CD14-positive monocyte (primary cell): ENCODE measurements around the gene EIF4H. TPM values are rescaled to one million over a fixed set of nuclear protein-coding genes. Genes with fewer than 3 reads are reported as not detected.
A peak's percentile ranks its signal among the peaks of the same experiment; 100 is the strongest.
"Not testable (repeated sequence)": the region's sequence is repeated elsewhere in the genome, so short reads cannot be mapped to it uniquely, and the experiment has no call there.

Experiments
- DNase-seq, 3 donors: peaks; one replicate each; pipeline ENCODE4 v3.0.0-alpha.2; 2011 to 2022
- H2AFZ ChIP-seq: 2 replicates; pipeline ENCODE4 v1.6.0; 2012; ENCODE audit warnings: mild to moderate bottlenecking, low read depth, low read length, inconsistent platforms; ENCODE audit not compliant: insufficient read depth, poor library complexity, severe bottlenecking
- H3K27ac ChIP-seq, 2 donors: 1 replicate in 1 of 2; 2 replicates in 1 of 2; pipeline ENCODE4 v1.5.1; 2012 to 2013; ENCODE audit warnings: low read length in 2 of 2, control low read depth in 1 of 2, inconsistent platforms in 1 of 2, low read depth in 1 of 2, mild to moderate bottlenecking in 1 of 2
- H3K27me3 ChIP-seq, 2 donors: one replicate each; pipeline versions ENCODE4 v1.6.0 to v1.6.1; 2011 to 2013; ENCODE audit warnings: low read length in 2 of 2; ENCODE audit not compliant: control insufficient read depth in 2 of 2, insufficient read depth in 2 of 2
- H3K36me3 ChIP-seq, 2 donors: replicated peaks in 1 of 2; 1 replicate in 1 of 2; 2 replicates in 1 of 2; pipeline versions ENCODE4 v1.5.1 to v1.6.1; 2012 to 2013; ENCODE audit warnings: low read length in 2 of 2, control low read depth in 1 of 2, inconsistent platforms in 1 of 2, mild to moderate bottlenecking in 1 of 2; ENCODE audit not compliant: insufficient read depth in 2 of 2, control insufficient read depth in 1 of 2
- H3K4me1 ChIP-seq, 2 donors: 1 replicate in 1 of 2; 2 replicates in 1 of 2; pipeline versions ENCODE4 v1.5.1 to v1.6.1; 2012 to 2013; ENCODE audit warnings: low read length in 2 of 2, control low read depth in 1 of 2, inconsistent platforms in 1 of 2, mild to moderate bottlenecking in 1 of 2, moderate library complexity in 1 of 2; ENCODE audit not compliant: insufficient read depth in 2 of 2, control insufficient read depth in 1 of 2
- H3K4me2 ChIP-seq: replicated peaks from 2 replicates; pipeline ENCODE3; 2012; ENCODE audit warnings: low read length, moderate library complexity, mild to moderate bottlenecking; ENCODE audit not compliant: poor library complexity, severe bottlenecking; ENCODE audit errors: extremely low read depth
- H3K4me3 ChIP-seq, 3 experiments: fragments of 200-600 bp in 1 of 3; sonication (generic) in 1 of 3; replicated peaks in 1 of 3; 1 replicate in 2 of 3; 2 replicates in 1 of 3; pipeline ENCODE4 v1.5.1; 2011 to 2013; ENCODE audit warnings: low read length in 3 of 3, mild to moderate bottlenecking in 3 of 3, control low read depth in 2 of 3, low read depth in 2 of 3, inconsistent platforms in 1 of 3, moderate library complexity in 1 of 3
- H3K79me2 ChIP-seq: 2 replicates; pipeline ENCODE4 v1.6.0; 2012; ENCODE audit warnings: mild to moderate bottlenecking, control low read depth, inconsistent platforms, low read length, moderate library complexity; ENCODE audit not compliant: insufficient read depth
- H3K9ac ChIP-seq: 2 replicates; pipeline ENCODE4 v1.6.0; 2017; ENCODE audit warnings: low read length, mild to moderate bottlenecking; ENCODE audit not compliant: insufficient read depth, poor library complexity, severe bottlenecking
- H3K9me3 ChIP-seq, 2 donors: replicated peaks in 1 of 2; 1 replicate in 1 of 2; 2 replicates in 1 of 2; pipeline versions ENCODE4 v1.5.1 to v1.6.1; 2012 to 2013; ENCODE audit warnings: low read length in 2 of 2, control low read depth in 1 of 2; ENCODE audit not compliant: control insufficient read depth in 1 of 2, insufficient read depth in 1 of 2
- H4K20me1 ChIP-seq: 2 replicates; pipeline ENCODE4 v1.6.0; 2012; ENCODE audit warnings: mild to moderate bottlenecking, low read length, control low read depth, moderate library complexity; ENCODE audit not compliant: insufficient read depth
- H3K27ac Mint-ChIP-seq, 7 donors: one replicate each; pipeline ENCODE4 v1.8.0; 2020; ENCODE audit warnings: mild to moderate bottlenecking in 7 of 7, mixed read lengths in 7 of 7, moderate library complexity in 6 of 7, inconsistent platforms in 2 of 7
- H3K27me3 Mint-ChIP-seq, 3 donors: one replicate each; pipeline ENCODE4 v1.8.0; 2021 to 2022; ENCODE audit warnings: low read depth in 3 of 3, mild to moderate bottlenecking in 3 of 3, mixed read lengths in 3 of 3, moderate library complexity in 3 of 3, inconsistent platforms in 1 of 3
- H3K36me3 Mint-ChIP-seq, 2 donors: one replicate each; pipeline ENCODE4 v1.8.0; 2020; ENCODE audit warnings: mixed read lengths in 2 of 2, inconsistent platforms in 1 of 2, mild to moderate bottlenecking in 1 of 2
- H3K4me1 Mint-ChIP-seq: one replicate; pipeline ENCODE4 v1.8.0; 2020; ENCODE audit warnings: mild to moderate bottlenecking, mixed read lengths
- H3K4me3 Mint-ChIP-seq, 2 donors: one replicate each; pipeline ENCODE4 v1.8.0; 2020; ENCODE audit warnings: mild to moderate bottlenecking in 2 of 2, mixed read lengths in 2 of 2, moderate library complexity in 1 of 2
- H3K9me3 Mint-ChIP-seq, 7 donors: one replicate each; pipeline ENCODE4 v1.8.0; 2020 to 2022; ENCODE audit warnings: mixed read lengths in 7 of 7, mild to moderate bottlenecking in 6 of 7, moderate library complexity in 6 of 7, inconsistent platforms in 2 of 7
- CTCF ChIP-seq: fragments of 200-600 bp; IDR thresholded peaks from one replicate; pipeline ENCODE4 v1.8.0; 2022; ENCODE audit warnings: antibody characterized with exemption, mild to moderate bottlenecking
- WGBS: methylation state at CpG from one replicate; pipeline ENCODE4 v1.1.5; 2013; ENCODE audit warnings: missing lambda C conversion rate; ENCODE audit not compliant: insufficient coverage; 5-methylcytosine and 5-hydroxymethylcytosine counted together
- intact Hi-C, 2 donors: fragments of 100-400 bp; cut with micrococcal nuclease; formaldehyde crosslinking; loops; one replicate each; pipeline versions ENCODE4 v1.15.0 to v1.15.1; 2023
- polyA plus RNA-seq, 3 donors: library from polyadenylated mRNA; depleted of rRNA in 1 of 3; unstranded in 2 of 3; stranded (reverse) in 1 of 3; fragments of 300-500 nt in 2 of 3; fragments of >200 nt in 1 of 3; fragmentation: Illumina TruSeq in 2 of 3; gene quantifications; 1 replicate in 2 of 3; 2 replicates in 1 of 3; pipeline ENCODE4 v1.2.3, GENCODE V29; 2012 to 2021

The EIF4H gene
- polyA plus RNA-seq, 3 donors, result 162 to 234 (median 206) TPM

GRCh38 chr7:74165867-74166593 lies 8.1 kb upstream of the EIF4H start:
- peak overlapping the region in 1 of 7 donors; percentile 56 for H3K27ac Mint-ChIP-seq
- no peak for TF ChIP-seq CTCF
- H3K27me3 ChIP-seq, result no peaks in the 10 kb centered on the region
- peaks cover 0 to under 1% (median 0%) of the 10 kb centered on the region in 3 donors for H3K27me3 Mint-ChIP-seq
- no peaks in the 10 kb centered on the region for H3K36me3 Mint-ChIP-seq
- H4K20me1 ChIP-seq, result no peaks in the 10 kb centered on the region
- H3K4me1 Mint-ChIP-seq, result no peaks in the 10 kb centered on the region
- H2AFZ ChIP-seq, result no peak overlapping the region
- no peak overlapping the region for H3K4me3 ChIP-seq
- no peaks in the 10 kb centered on the region for H3K79me2 ChIP-seq
- no peak overlapping the region for H3K9ac ChIP-seq
- no peaks in the 10 kb centered on the region for H3K4me1 ChIP-seq
- H3K4me2 ChIP-seq, result no peak overlapping the region
- intact Hi-C loops, result no loop called here
- H3K36me3 ChIP-seq, result no peaks in the 10 kb centered on the region
- no peaks in the 10 kb centered on the region for H3K9me3 ChIP-seq
- H3K4me3 Mint-ChIP-seq, result no peak overlapping the region
- no peak overlapping the region for H3K27ac ChIP-seq
- peaks cover 0 to 6% (median 2%) of the 10 kb centered on the region in 7 donors for H3K9me3 Mint-ChIP-seq
- DNase-seq, result no peak
- WGBS, result 100% methylated on average over 3 of the region's 15 CpGs

GRCh38 chr7:74167324-74167723 lies 6.8 kb upstream of the EIF4H start:
- H3K9me3 Mint-ChIP-seq, H3K4me1 Mint-ChIP-seq, H3K4me1 ChIP-seq, H3K4me2 ChIP-seq, H3K9ac ChIP-seq, H3K27me3 ChIP-seq, H2AFZ ChIP-seq, H3K27ac ChIP-seq, H4K20me1 ChIP-seq, H3K36me3 Mint-ChIP-seq, H3K79me2 ChIP-seq, DNase-seq, H3K4me3 ChIP-seq, H3K9me3 ChIP-seq, H3K27me3 Mint-ChIP-seq, intact Hi-C loops, H3K36me3 ChIP-seq, H3K27ac Mint-ChIP-seq, H3K4me3 Mint-ChIP-seq: not testable (repeated sequence)
- 97% methylated on average over 5 of the region's 6 CpGs for WGBS
